OCI-LY3 (cell line): ENCODE data around the gene UBAC1.

Experiments used
- EZH2phosphoT487 ChIP-seq: fragments of 200-600 bp; shearing (Covaris generic); IDR thresholded peaks from 2 replicates; pipeline ENCODE4 v1.6.1; 2018; ENCODE audit warnings: antibody characterized with exemption, mixed run types, low read depth
- TF ChIP-seq, protein P1 (sequence below): fragments of 200-600, 300-600 bp; sonication (generic); IDR thresholded peaks from 2 replicates; pipeline ENCODE4 v1.5.1; 2014; ENCODE audit warnings: antibody characterized with exemption, low read length, low read depth

DNA sequence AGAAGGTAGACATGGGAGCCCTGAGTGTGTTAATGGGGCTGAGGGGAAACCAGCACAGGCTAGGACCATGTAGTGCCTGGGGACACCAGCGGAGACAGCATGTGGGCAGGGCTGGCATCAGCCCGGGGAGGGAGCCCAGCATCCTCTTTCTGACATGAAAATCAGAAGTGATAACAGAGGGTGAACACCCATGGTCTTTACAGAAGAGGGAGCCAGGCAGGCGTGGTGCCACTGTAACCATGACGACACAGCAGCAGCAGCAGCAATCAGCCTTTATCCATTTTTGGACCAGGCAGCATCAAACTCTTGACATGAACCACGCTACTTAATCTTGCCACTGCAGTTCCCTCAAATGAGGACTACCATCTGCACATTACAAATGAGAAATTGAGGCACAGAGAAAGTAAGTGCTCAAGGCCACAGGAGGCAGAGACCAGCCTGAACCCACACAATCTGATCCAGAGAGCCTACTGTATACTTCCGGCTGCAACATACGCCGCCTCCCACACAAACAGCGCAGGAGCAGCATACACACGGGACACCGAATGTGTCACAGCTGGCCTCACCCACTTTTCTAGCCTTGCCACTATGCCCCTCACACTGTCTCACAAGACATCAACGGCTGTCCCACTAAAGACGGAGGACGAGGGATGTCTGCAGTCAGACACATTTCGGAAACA is 77.6 kb downstream of the UBAC1 start:
- TF ChIP-seq, protein P1, sequence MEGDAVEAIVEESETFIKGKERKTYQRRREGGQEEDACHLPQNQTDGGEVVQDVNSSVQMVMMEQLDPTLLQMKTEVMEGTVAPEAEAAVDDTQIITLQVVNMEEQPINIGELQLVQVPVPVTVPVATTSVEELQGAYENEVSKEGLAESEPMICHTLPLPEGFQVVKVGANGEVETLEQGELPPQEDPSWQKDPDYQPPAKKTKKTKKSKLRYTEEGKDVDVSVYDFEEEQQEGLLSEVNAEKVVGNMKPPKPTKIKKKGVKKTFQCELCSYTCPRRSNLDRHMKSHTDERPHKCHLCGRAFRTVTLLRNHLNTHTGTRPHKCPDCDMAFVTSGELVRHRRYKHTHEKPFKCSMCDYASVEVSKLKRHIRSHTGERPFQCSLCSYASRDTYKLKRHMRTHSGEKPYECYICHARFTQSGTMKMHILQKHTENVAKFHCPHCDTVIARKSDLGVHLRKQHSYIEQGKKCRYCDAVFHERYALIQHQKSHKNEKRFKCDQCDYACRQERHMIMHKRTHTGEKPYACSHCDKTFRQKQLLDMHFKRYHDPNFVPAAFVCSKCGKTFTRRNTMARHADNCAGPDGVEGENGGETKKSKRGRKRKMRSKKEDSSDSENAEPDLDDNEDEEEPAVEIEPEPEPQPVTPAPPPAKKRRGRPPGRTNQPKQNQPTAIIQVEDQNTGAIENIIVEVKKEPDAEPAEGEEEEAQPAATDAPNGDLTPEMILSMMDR: no peak
- no peak for TF ChIP-seq EZH2phosphoT487
